Sigmoid colon (tissue), 4 donors: Measurements from ENCODE around the gene S100A6.

Source experiments
- CTCF ChIP-seq, 4 experiments: fragments of 450-650 bp in 3 of 4; fragments of 200-600 bp in 1 of 4; IDR thresholded peaks; one replicate each; pipeline ENCODE4 v1.5.1; 2016 to 2019; ENCODE audit warnings: antibody characterized with exemption in 4 of 4, mild to moderate bottlenecking in 3 of 4, moderate library complexity in 2 of 4
- EP300 ChIP-seq, 4 donors: sonication (generic); formaldehyde crosslinking; IDR thresholded peaks; one replicate each; pipeline ENCODE4 v1.6.1; 2017; ENCODE audit warnings: antibody characterized with exemption in 4 of 4
- POLR2A ChIP-seq, 2 donors: fragments of 450-650 bp; IDR thresholded peaks; one replicate each; pipeline ENCODE4 v1.6.1; 2016; ENCODE audit warnings: antibody characterized with exemption in 2 of 2, mild to moderate bottlenecking in 2 of 2, moderate library complexity in 2 of 2
- POLR2AphosphoS5 ChIP-seq, 4 donors: sonication (generic); formaldehyde crosslinking; IDR thresholded peaks; one replicate each; pipeline ENCODE4 v1.6.1; 2017; ENCODE audit warnings: antibody characterized with exemption in 4 of 4

GRCh38 chr1:153560771-153561465, 25.1 kb upstream of the S100A6 start:
- no peak for TF ChIP-seq CTCF (IDR thresholded peaks at IDR 0.05)
- TF ChIP-seq POLR2AphosphoS5 (IDR thresholded peaks at IDR 0.05) = no peak
- no peak for TF ChIP-seq POLR2A (IDR thresholded peaks at IDR 0.05)
- no peak for TF ChIP-seq EP300 (IDR thresholded peaks at IDR 0.05)
